HG02759 (cell line): ENCODE data around the gene ELMO1.

Experiments used
- ATAC-seq: cut with Tn5 transposase; IDR thresholded peaks from one replicate; pipeline ENCODE4 v1.9.1; 2021; ENCODE audit warnings: mild to moderate bottlenecking, moderate library complexity; ENCODE audit not compliant: unreplicated experiment

ELMO1 gene

DNA sequence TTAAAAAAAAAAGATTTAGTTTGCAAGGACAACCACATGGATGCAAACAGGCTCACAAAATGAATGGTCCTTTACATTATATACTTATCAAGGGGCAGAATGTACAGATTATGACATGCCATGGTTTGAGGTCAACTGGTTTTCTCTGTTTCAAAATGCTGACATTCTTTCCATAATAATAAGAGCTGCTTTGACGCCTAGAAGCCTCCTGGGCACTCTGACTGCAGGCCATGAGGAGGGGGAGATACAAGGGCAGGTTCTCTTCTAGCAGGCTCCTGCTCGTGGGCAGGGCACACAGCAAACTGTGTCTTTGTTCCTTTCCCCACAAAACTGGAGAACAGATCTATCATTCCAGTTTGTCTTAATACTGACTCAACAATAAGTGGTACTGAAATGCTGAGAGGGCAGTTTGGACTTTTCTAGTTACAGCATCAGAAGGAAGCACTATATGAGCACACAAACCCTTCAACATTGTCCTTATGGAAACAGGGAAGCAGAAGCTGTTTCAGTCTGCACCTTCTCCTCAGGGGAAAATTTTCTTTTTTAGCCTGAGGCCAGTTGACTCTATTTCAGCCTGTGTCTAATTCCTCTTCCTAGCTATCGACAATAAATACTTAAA lies 409.4 kb downstream of the ELMO1 start:
- no peak for ATAC-seq

DNA sequence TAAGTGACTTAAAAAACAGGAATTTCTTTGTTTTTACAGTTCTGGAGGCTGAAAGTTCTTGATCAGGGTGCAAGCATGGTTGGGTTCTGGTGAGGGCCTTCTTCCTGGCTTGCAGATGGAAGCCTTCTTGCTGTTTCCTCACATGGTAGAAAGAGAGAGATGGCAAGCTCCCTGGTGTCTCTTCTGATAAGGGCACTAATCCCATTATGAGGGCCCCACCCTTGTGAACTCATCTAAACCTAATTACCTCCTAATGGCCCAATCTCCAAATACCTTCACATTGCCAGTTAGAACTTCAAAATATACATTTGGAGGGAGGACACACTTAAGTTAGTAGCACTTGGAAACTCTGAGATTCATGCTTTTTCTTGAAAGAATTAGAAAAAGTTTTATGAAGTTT lies 410.0 kb downstream of the ELMO1 start:
- no peak for ATAC-seq

DNA sequence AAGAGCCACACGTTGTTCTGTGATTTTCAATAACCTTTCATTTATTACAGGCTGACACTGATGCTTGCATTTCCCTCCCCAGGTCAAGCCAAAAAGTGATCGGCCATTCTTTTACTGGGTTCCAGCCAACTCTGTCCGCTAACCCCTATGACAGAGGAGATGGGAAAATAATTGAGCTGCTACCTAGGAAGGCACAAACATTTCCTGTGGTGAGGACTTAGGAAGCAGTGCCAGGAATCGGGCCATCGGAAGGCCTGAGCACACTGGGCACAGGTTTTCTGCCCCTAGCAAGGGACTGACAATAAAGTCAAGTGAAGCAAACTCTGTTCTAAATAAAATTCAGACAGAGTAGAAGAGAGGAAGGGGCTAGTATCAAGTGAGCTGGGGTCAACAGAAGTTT lies 411.4 kb downstream of the ELMO1 start:
- ATAC-seq, result no peak

DNA sequence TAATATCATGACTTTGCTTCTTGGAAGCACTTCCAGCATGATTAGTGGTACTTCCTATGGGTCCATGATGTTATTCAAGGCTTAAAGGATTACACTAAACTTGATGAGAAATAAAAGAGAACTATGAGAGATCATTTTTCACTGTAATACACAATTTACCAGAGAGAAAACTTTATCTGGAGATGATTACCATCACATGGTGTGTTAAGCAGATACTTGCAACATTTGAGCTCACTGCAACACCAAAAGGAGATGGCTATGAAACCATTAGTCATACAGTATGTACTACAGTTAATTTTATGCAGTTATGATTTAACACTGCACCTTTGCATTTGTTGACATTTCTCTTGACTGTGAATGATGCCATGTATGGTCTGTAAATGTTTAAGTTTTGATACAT lies 413.0 kb downstream of the ELMO1 start:
- no peak for ATAC-seq

DNA sequence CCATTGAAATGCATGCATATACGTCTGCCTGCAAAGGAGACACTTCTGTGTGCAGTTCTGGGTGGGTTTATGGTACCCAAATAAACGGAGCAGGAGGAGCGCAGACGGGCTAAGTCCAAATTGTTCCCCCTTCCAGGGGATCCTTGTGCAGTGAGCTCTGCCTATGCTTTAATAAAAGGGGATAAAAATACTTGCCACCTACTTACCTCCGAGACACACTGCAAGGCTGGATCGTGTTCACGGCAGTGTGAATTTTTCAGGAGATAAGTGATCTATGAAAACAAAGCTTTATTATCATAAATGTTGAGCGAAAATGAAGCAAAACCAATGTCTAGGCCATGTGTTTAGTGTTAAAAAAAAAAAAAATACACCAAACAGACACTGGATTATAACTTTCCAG lies 415.5 kb downstream of the ELMO1 start:
- ATAC-seq, result no peak

DNA sequence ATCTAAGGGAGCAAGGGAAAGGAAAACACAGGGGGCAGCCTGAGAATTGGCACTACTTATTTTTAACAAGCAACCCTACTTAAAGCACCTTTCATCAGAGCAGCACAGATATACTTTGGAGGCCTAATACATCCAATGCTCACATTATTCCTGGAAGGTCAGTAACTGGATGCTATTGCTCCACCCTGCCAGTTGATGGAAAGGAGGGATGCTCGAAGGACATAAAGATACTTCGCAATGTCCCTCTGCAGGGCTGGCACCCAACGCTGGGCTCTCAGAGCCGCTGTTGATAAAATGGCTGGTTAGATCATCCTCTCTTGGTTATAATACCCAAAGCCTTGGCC lies 416.4 kb downstream of the ELMO1 start:
- ATAC-seq, result no peak

DNA sequence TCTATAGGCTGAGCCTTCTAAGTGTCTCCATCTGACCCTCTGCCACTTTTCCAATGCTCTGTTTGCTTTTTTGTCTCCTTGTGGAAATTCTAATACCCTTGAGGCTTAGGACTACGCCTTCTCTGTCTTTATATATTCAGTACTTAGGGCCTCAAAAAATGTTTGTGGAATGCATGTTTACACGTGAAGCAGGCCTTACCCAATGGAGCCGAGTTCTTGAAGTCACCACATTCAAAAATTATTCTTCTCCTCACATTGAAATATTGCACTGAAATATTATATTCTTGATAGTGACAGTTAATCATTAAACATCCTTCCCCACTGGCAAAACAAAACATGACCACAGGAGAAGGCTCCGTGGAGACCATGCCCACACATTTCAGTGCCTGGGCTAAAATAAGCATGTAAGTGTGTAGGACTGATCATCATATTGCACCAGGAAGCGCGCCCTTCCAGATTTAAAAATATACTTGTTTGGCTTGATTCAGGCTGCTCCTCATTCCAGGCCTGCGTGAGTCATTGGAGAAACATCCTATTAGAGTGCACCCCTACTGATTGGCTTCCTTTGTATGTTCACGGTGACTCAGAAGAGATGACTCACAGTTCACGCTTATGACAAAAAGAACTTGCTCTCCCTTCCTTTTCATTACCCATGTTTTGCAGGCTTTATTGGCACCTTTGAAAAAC lies 416.9 kb downstream of the ELMO1 start:
- ATAC-seq, result no peak

DNA sequence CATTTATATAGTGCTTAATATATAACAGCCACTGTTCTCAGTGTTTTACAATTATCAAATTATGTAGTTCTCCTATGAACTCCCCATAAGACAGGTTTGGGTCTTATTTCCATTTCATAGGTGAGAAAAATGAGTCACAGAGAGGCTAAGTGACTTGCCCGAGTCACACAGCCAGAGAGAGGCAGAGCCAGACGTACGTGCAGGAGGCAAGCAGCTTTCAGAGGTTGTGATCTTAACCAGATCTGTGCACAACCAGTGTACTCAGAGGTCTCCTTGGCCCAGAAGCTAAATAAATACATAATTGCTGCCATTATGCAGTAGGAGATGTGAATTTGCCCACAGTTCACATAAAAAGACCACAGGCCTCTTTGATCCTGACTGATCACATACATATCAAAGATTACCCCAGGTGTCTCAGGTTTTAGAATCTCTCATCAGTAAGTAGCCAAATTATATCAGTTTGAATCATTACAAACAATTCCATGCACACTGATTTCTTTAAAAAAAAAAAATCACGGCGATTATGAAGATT lies 419.7 kb downstream of the ELMO1 start:
- ATAC-seq, result no peak

DNA sequence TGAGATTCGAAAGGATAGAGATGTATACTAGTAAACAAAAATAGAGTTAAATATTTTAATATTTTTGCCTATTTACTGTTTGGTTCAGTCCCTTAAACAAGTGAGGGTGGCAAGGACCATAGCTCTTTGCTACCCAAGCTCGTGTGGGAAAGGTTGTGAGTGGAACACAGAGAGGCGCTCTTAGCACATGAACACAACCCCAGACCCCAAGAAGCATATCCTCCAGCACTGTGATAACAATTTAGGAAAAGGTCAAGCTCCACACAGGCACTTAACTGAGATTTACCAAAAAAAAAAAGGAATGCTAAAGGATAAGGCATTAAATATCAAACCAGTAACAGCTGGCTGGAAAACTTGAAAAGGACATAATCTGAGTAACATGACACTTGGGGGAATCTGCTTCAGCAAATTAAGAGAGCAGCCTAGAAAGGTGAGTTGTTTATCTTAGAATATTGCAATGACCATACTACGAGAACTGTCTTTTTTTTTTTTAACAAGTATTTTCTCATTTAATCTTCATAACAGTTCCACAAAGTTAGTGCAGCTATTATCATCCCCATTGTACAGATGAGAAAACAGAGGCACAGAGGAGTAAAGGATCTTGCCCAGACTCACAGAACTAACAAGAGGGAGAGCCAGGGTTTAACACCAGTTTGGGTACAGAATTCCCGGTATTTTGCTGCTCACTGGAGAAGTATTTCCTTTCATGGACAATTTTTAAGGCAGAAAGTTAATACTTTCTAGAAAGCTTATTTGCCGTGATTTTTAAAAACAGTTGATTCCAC lies 420.9 kb downstream of the ELMO1 start:
- no peak for ATAC-seq

DNA sequence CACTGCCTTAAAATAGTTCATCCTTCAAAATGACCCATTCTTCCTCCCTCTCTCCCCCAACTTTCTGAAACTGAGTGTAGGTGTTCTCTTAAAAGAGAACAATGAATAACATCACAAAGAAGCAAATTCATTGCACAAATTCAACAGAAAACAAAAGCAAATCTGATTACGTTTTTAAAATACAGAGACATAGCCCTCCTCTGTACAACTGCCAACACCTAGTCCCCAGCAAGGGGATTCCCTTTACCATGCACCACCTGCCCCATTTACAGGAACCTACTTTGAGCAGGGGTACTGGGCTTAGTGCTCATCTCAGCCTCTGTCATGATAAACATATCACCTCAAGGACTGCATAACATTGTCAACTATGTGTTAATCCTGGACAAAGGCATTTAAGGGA lies 421.6 kb downstream of the ELMO1 start:
- ATAC-seq, result no peak

DNA sequence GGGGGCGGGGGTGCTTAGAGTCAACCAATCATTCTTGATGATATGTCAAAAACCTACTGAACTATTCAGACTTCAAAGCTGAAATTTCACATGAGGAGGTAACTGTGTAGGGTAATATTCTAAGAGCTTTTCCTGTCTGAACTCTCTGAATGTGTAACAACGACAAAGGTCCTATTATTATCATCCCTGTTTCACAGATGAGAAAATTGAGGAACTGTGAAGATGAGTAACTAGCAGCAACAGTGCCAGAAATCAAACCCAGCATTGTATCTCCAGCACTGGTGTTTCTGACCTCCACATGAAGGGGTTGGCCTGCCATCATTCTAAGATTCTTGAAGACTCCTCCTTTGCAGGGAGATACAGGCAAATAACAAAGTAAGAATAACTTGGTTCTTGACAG lies 429.7 kb downstream of the ELMO1 start:
- ATAC-seq, result no peak

DNA sequence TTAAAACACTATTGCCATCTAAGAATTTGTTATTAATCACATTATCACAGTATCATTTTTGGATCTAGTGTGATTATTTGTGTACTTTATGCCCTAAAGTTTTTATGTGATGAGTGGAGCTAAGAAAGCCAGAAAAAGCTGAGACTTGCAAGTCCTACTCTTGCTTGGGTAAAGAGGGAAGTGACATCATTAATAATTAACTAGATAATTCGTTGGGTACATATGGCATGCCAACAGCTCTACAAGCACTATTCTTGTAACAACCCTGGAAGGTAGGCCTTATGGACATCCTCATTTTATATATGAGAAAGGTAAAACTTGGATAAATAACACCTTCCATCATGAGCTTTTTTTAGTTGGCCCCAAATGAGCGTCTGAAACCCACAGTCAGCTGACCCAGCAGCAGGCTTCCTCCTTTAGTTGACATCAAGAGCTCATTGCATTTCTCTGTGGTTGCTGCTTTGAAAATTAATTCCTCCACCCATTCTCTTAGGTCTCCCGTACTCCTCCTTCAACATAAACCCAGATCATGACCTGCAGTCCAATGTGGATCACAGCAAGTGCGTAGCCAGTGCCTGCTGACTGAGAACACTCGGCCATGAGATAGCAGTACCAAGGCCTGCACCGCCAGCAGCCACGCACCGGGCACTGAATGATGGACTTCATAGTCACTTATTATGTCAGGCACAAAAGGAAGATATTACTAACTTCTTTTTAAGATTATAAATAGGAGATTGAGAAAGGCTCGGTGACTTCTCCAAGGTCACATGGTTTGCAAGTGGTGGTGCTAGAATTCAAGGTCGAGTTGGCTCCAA lies 432.4 kb downstream of the ELMO1 start:
- peak; percentile 42 for ATAC-seq

DNA sequence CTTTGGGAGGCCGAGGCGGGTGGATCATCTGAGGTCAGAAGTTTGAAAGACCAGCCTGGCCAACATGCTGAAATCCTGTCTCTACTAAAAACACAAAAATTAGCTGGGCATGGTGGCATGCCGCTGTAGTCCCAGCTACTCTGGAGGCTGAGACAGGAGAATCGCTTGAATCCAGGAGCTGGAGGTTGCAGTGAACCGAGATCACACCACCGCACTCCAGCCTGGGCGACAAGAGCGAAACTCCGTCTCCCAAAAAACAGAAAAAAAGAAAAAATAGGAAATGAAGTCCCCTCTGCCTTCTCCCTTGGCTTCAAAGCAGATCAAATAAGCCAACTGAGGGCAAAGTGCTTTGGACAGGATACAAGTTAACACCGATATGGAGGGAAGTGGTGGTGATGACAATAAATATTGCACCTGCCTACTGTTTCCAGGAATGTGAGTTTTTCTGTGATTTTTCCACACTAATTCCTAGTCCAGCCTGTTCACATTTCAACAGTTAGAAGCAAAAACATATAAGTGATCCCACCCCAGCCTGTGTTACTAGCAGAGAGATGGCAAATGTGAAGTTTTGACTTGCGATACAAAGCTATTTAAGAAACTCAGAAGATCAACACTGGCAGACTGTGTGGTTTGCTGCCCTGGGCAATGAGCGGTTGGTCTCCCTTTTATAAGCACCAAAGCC lies 433.2 kb downstream of the ELMO1 start:
- ATAC-seq, result no peak

DNA sequence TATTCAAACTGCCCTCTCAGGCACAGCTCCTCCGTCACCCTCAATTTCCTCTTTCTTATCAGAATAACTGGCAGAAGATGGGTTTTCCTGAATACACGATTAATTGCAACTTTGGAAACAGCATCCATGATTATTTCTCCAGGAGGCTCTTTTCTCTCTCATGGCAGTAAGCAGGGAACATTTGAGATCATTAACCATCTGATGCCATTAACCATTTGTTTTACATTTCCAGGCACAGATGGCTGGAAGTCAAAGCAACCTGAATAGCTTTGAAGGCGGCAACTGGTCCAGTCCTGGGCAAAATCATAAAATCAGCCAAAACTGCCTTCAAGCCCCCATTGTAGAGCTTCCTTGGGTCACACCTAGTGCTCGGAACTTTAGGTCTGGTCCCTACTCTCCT lies 434.9 kb downstream of the ELMO1 start:
- no peak for ATAC-seq

DNA sequence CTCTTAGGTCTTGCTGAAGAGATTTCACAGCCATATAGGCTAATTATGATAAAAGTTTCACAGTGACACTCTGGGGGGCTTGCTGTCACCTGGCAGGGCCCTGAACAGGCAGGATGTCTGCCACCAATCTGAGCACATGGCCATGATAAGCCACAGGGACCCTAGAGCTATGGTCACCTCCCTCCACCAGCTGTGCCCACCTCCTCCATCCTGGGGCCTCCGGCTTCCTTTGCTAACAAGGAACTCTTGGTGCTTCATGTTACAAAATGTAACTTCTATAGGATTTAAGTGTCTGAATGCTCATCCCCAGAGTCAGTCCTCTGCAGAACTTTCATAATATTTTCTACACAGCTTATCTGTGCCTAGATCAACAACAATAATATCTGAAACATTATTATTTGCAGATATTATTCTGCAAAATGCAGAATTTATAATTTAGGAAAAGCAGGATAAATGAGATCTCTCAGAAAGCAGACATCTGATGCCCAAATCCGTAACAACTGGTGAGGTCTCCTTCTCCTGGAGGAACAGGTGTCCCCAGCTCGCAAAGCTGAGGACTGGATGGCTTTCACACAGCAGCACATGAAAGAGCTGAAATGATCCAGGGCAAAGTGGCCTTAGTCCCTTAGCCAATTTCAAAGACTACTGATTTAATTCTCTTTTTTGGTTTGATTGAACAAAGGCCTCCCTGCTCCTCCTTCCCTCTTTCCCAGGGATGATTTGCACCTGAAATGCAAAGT lies 437.3 kb downstream of the ELMO1 start:
- ATAC-seq, result no peak

DNA sequence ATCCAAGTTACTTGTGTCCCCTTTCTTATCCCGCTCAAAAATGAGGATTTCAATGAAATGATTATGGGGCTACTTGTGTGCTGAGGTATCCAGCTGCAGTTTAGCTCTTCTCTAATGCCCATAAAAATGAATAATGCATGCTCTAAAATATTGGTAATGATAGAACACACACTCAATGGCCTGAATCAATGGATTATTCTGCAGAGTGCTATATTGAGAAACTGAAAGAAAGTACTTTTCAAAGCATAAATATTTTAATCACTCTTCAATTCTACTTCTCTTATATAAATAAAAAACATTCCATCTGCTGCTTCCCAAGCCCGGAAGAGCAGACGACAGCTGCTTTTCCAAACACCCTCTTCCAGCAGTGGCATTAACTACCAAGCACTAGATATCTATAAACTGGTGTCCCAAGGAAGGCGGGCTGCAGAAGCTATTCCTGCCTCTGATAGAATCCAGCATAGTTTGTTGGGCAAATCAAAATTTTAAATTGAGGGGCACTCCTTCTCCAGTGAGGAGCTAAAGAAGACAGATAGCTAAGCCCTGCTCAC lies 439.5 kb downstream of the ELMO1 start:
- no peak for ATAC-seq

DNA sequence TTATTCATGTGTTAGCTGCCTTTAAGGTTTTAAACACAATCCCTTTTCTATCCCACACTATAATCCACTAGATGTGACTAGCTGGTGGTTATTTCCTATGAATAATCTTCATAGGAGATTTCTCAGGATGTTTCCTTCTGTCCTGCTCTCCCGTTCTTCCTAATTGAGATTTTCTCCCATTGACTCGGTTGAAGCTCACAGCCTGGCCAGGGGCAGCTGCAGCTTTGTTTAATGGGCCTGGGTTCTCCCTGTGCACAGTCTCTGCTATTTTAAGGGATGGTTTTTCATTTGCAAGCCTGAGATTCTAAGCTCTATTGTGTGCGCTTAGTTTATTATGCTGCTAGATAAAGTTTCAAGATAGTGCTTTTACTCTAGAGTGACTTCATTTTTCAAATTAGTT lies 441.0 kb downstream of the ELMO1 start:
- no peak for ATAC-seq

DNA sequence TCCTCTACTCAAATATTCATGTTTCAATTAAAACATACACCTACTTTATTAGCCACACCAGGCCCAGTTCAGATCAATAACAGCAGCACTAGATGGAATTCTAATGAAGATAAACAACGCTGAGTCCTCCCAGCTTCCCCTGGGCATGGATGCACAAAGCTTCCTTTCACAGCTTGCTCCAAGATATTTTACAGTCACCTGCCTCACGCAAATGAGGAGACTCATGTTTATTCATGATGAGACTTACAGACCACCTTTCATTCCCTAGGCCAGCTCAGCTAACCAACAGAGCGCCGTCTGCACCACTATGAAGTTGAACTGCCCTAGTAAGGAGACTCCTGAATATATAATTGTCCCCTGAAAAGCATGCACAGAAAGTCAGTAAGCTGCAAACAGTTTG lies 441.4 kb downstream of the ELMO1 start:
- ATAC-seq, result no peak

DNA sequence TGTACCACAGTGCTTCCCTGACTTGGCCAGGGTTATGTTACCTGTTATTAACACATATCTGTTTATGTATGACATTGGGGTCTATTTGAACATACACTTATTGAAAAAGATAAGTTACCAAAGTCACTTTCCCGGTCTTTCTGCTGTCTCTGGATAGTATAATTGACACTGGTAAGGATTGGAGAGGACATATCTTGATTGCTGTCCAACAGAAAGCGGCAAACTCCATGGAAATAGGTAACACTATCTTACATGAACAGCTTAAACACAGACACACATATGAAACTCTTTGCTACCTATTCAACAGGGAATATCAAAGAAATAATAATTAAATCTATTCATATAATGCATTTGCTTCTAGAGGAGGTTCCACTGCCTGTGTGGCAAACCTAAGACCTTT lies 441.9 kb downstream of the ELMO1 start:
- no peak for ATAC-seq

DNA sequence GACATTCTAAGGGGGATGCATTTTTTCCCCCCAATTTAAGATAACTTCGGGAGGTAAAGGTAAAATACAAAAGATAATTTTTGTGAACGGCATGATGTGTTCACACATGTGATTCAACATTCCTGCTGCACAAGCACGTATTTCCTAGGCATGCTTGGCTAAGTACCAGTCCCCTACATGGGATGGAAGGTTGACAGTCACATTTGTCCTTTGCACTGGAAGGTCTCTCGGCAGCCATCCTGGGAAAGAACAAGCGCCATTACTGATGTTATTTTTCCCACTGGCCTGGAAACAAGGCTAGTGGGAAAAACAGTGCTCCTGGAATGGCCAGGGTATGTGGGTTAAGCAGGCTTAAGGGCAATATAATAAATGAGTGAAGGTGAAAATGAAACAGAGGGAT lies 448.2 kb downstream of the ELMO1 start:
- no peak for ATAC-seq
